Left ventricle myocardium inferior (tissue), 1 donor: ENCODE measurements around the gene RGP1. TPM values are rescaled to one million over a fixed set of nuclear protein-coding genes. Genes with fewer than 3 reads are reported as not detected.
A peak's percentile ranks its signal among the peaks of the same experiment; 100 is the strongest.

ENCODE experiments used
- DNase-seq: peaks from one replicate; pipeline ENCODE4 v3.0.0-alpha.2; 2020
- H3K27ac ChIP-seq: fragments of 200-600 bp; replicated peaks from 2 replicates; pipeline ENCODE4 v1.8.0; 2021
- H3K27me3 ChIP-seq: fragments of 200-600 bp; 2 replicates; pipeline ENCODE4 v1.8.0; 2021; ENCODE audit warnings: low read depth
- H3K36me3 ChIP-seq: fragments of 200-600 bp; 2 replicates; pipeline ENCODE4 v1.8.0; 2021
- H3K4me1 ChIP-seq: fragments of 200-600 bp; 2 replicates; pipeline ENCODE4 v1.8.0; 2021
- H3K4me3 ChIP-seq: fragments of 200-600 bp; 2 replicates; pipeline ENCODE4 v1.8.0; 2021; ENCODE audit warnings: mild to moderate bottlenecking, moderate library complexity
- H3K9me3 ChIP-seq: fragments of 200-600 bp; replicated peaks from 2 replicates; pipeline ENCODE4 v1.8.0; 2021
- CTCF ChIP-seq: fragments of 200-600 bp; IDR thresholded peaks from 2 replicates; pipeline ENCODE4 v1.8.0; 2021; ENCODE audit warnings: antibody characterized with exemption, mild to moderate bottlenecking, borderline replicate concordance
- intact Hi-C: fragments of 100-400 bp; cut with micrococcal nuclease; formaldehyde crosslinking; loops from one replicate; pipeline ENCODE4 v1.11.0; 2022
- total RNA-seq: library from RNA; stranded (reverse); fragmentation: NEBNext Ultra II Directional; extraction: Animal tissue kit (Norgen Biotek cat#: 25700); gene quantifications from one replicate; pipeline ENCODE4 v1.2.1, GENCODE V29; 2021
- donor health status: DM: no; HTN: yes; CAD: no; lungs with severe emphysema.

RGP1 gene
- total RNA-seq, 1 donor from 2014 or later = 30.2 TPM

- Histone ChIP-seq H3K9me3 (no peaks in the 10 kb centered on the region), H3K4me3 (peak overlapping the region; percentile 82), H3K4me1 (peaks cover 81% of the 10 kb centered on the region), H3K36me3 (peaks cover 26% of the 10 kb centered on the region), H3K27me3 (no peaks in the 10 kb centered on the region), H3K27ac (peak overlapping the region; percentile 99)
- TF ChIP-seq CTCF = no peak
- intact Hi-C loops = no loop called here
- DNase-seq = no peak
Measured at GRCh38 chr9:35729101-35729500, 20.0 kb upstream of the RGP1 start.

- Histone ChIP-seq H3K9me3 (no peaks in the 10 kb centered on the region), H3K36me3 (peaks cover 26% of the 10 kb centered on the region), H3K4me3 (peak overlapping the region; percentile 82), H3K4me1 (peaks cover 82% of the 10 kb centered on the region), H3K27me3 (no peaks in the 10 kb centered on the region), H3K27ac (peak overlapping the region; percentile 99)
- peak; percentile 66 for DNase-seq
- peak; percentile 54 for TF ChIP-seq CTCF
- intact Hi-C loops = loop anchor here (5.0 kb wide), 1 partner anchor 83 kb away; no protein-coding TSS in a partner anchor
Measured at GRCh38 chr9:35729700-35730485, 19.2 kb upstream of the RGP1 start.

- H3K27ac ChIP-seq = peak overlapping the region; percentile 99
- H3K4me3 ChIP-seq = peak overlapping the region; percentile 82
- no peaks in the 10 kb centered on the region for H3K9me3 ChIP-seq
- no peak for DNase-seq
- intact Hi-C loops = loop anchor here (5.0 kb wide), 1 partner anchor 83 kb away; no protein-coding TSS in a partner anchor
- H3K4me1 ChIP-seq = peaks cover 82% of the 10 kb centered on the region
- H3K36me3 ChIP-seq = peaks cover 26% of the 10 kb centered on the region
- no peak for TF ChIP-seq CTCF
- no peaks in the 10 kb centered on the region for H3K27me3 ChIP-seq
Measured at GRCh38 chr9:35730486-35730854, 18.6 kb upstream of the RGP1 start.

- Histone ChIP-seq H3K9me3 (no peaks in the 10 kb centered on the region), H3K27me3 (no peaks in the 10 kb centered on the region), H3K27ac (peak overlapping the region; percentile 99), H3K4me1 (peaks cover 81% of the 10 kb centered on the region), H3K4me3 (peak overlapping the region; percentile 82), H3K36me3 (peaks cover 33% of the 10 kb centered on the region)
- no peak for DNase-seq
- TF ChIP-seq CTCF = no peak
- intact Hi-C loops = loop anchor here (5.0 kb wide), 1 partner anchor 84 kb away; no protein-coding TSS in a partner anchor
Measured at GRCh38 chr9:35731415-35732184, 17.5 kb upstream of the RGP1 start.

DNA sequence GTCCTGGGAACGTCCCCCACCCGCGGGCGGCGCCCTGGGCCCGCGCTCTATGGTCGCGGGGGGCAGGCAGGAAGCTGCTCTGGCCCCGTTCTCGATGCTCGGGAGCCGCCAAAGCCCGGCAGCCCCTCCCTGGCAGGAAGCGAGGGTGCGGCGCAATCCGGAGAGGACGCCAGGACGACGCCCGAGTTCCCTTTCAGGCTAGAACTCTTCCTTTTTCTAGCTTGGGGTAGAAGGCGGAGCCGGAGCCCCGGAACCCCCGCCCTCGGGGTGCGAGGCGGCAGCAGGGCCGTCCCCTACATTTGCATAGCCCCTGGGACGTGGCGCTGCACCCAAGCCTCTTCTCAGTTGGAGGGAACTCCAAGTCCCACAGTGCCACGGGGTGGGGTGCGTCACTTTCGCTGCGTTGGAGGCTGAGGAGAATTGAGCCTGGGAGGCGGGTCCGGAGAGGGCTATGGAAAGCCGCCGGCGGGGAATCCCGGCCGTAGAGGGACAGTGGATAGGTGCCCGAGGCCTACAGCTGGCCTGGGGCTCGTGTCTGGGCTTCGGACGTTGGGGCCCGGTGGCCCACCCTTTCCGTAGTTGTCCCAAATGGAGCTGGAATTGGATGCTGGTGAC, 16.8 kb upstream of the RGP1 start, which contains the start of the genes CREB3 and TLN1:
Gene CREB3 (plus strand): TSS at position 482 of the 615 bp plus-strand sequence. CDS start 107 bp downstream, at position 589.
Gene TLN1 (minus strand): TSS at position 11 of the 615 bp plus-strand sequence. CDS start 6,501 bp downstream, outside the sequence.
- peaks cover 40% of the 10 kb centered on the region for H3K36me3 ChIP-seq
- no peaks in the 10 kb centered on the region for H3K27me3 ChIP-seq
- intact Hi-C loops = loop anchor here (5.0 kb wide), 1 partner anchor 85 kb away; no protein-coding TSS in a partner anchor
- H3K9me3 ChIP-seq = no peaks in the 10 kb centered on the region
- peak within 1 kb of the TSS; percentile 99 for H3K27ac ChIP-seq
- DNase-seq = peak; percentile 98
- H3K4me3 ChIP-seq = peak within 1 kb of the TSS; percentile 82
- peaks cover 79% of the 10 kb centered on the region for H3K4me1 ChIP-seq
- TF ChIP-seq CTCF = no peak
